ENCODE results near the gene NFATC2.
"Not testable (repeated sequence)": the region's sequence is repeated elsewhere in the genome, so short reads cannot be mapped to it uniquely, and the experiment has no call there.

The NFATC2 gene

DNA sequence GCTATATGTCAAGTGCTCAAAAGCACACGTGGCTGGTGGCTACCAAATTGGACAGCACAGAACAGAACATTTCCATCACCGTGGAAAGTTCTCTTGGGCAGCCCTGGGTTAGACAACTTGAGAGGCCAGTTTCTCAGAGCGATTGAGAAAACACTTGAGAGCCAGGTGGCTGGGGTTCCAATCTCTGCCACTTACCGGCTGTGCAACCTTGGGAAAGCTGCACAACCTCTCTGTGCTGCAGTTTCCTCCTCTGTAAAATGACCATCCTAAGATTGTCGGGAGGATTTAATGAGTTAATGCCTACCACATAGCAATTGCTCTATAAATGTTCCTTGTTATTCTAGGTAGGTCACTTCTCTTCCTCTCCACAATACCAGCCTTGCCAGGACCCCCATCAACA is 25.1 kb upstream of the NFATC2 start:
- DNase-seq = no peak

DNA sequence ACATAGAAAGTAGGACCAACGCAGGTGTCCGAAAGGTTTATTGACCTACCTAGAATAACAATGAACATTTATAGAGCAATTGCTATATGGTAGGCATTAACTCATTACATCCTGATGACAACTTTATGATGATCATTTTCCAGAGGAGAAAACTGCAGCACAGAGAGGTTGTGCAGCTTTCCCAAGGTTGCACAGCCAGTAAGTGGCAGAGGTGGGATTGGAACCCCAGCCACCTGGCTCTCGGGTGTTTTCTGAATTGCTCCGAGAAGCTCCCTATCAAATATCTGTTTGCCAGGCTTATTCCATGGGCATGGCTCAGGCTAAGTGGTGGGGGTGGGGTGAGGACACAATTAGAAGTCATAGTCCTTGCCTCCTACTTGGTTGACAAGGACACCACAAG is 24.1 kb upstream of the NFATC2 start:
- no peak for DNase-seq

DNA sequence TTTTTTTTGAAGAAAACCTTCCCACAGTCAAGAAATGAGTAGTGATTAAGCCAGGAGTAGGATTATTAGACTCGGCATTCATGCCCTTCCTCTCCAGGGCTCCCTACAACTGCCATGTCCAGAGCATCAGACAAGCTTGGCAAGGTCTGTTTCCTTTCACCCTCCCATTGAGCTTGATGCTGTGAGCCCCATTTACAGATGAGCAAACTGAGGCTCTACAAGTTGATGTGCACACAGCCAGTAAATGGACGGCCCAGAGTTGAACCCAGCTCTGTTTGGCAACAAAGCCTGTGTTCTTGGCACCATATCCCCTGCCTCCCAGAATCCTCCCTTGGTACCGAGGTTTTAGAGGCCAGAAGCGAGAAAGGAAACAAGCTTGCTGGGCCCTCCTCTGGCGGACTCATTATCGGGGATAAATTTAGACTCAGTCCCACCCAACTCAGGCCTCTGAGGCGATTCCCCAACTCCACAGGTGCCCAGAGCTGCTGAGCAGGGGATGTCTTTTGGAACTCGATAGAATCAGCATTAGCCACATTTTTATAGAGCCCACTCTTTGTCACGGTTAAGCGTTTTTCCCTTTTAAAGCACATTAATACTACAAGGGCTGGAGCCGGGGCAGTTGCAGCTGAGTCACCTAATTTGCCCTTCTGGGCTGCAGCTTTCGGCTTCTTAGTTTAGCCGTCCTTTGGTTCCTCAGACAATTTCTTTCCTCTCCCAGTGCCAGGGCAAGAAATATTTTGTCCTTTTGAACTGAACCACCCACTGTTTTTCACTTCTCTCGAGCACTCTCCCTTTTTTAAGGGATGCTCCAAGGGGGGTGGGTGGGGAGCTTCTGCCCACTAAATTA is 23.0 kb upstream of the NFATC2 start:
- DNase-seq = no peak

DNA sequence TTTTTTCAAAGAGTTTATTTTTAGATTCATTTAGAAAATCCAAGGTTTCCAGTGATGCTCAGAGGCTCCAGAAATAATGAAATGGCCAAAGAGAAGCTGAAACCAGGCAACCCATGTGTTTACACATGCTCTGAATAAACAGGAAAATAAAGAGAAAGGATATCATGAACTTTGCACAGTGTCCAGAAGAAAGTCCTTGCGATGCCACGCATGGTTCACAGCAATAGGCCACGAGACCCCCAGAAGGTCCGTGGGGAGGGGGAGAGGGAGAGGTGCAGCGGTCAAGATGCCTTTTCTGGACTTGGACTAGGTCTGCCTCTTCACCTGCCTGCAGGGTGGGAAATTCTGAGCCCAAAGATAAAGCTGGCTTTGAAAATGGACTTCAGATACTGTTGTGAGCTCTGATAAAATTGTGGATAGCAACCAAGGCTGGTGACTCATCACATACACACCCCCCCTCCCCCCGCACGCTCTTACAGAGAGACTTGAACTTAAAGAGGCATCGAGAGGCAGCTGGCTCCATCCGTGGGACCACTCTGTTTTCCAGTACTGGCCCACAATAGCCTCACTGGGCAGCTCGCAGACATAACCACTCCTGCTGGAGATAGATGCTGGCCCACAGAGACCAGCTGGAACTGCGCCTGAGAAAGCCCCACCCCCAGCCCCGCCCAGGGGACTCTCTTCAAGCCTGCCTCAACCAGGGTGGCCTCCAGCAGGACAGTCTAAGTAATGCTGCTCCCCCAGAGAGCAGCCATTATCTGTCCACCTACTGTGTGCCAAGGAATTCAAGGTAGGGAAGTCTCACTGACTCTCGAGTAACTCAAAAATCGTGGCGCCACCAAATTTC is 21.2 kb upstream of the NFATC2 start:
- peak; percentile 79 for DNase-seq

DNA sequence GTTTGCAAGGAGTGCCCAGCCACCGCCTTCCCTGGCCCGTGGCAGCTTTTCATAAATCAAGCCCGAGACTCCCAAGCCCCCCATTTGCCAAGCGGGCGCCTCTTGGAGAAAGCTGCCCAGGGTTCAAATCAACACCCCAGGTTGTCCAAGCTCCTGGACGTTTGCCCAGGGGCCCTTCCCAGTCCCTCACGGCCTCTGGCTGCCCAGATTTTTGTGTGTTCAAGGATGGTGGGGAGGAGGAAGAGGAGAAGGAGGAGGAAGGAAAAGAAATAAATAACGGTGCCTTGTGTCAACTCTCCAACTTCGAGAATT is 20.6 kb upstream of the NFATC2 start:
- DNase-seq = no peak

DNA sequence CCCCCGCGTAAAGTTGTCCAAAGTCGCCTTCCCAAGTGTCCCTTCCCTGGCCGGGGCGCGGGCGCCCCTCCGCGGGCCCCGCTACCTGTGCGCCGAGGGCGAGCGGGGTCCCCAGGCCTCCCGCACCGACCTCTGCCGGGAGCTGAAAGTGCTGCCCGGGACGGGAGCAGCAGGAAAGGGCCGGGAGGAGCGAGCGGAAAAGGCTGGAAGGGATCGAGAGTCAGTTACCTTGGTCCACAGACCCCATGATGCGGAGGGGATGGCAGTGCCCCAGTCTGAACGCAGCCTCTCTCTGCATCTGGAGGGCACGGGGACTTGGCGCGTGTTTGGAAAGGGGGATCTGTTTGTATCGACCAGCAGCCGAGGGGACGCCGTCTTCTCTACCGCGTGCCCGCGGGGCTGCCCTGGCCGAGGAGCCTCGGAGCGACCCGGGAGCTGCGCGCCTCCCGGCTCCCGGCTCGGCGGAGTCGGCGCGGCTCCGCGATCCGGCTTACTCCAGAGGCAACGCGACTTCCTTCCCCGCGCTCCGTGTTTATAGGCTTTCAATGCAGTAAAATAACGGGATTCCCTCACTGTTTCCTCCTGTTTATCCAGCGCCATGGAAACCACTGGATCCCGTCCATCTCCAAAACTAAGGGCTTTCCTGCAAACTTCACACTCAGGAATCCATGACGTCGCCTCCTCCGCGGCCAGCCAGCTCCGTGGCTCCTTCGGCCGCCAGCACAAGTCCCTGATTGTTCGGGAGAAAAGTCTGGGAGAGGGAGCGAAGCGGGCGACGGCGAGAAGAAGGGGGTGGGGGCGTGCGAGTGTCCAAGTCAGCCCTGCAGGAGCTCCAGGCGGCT is 20.0 kb upstream of the NFATC2 start:
- peak; percentile 87 for DNase-seq

DNA sequence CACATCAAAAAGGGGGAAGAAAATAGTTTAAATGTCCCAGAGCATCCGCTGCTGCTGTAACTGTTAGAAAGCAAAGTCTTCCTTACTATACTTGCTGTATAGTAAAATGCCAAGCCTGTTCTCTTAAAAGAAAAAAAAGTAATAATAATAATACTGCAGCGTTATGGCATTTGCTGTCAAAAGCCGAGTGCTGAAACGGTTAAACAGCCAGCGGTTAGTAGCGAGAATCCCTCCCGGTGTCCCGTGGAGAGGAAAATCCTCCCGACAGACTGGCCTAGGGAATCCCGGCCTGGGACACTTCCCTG is 19.5 kb upstream of the NFATC2 start:
- no peak for DNase-seq

DNA sequence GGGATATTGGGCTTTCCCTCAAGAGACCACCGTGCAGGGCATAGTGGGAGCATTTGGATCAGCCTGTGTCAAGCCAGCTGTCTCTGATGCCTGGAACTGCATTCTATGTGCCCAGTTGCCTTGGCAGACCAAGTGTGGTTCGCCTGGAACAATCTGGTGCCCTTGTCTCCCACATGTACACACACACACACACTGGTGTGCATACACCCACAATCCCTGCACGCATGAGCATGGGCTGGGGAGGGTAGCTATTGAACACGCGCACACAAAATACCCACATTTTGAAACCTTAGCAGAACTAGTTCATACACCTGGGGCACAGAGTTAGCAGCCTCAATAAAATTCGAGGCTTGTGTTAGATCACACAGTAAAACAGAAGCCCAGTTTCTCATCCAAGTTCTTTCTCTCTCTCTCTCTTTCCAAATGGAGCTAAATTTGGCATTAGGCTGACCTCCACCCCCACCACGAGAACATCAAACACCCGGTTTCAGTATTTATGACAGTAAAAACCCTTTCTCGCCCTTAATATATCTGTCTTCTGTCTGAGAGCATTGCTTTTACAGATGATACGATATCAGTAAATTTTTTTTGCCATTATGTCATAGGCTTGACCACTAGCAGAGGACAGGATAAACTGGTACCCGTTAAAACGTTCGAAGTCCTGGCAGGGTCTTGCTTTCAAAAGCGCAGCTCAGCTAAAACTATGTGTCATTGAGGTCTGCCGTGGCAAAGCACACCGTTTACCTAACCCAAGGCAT is 18.2 kb upstream of the NFATC2 start:
- no peak for DNase-seq

DNA sequence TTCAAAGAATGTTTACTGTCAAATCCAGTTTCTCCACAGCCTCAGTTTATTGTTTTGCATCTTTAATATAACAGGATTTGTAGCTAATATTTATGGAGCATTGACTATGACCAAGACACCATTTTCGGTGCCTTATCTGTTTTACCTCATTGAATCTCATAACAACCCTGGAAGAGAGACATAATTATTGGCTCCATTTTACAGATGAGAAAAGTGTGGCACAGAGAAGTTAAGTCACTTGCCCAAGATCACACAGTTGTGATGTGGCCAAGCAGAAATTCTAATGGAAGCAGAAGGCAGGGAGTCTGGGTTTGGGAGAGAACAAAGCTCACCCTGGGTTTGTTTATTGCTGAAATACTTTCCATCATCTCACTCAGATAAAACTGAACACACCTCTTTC is 17.5 kb upstream of the NFATC2 start:
- no peak for DNase-seq

DNA sequence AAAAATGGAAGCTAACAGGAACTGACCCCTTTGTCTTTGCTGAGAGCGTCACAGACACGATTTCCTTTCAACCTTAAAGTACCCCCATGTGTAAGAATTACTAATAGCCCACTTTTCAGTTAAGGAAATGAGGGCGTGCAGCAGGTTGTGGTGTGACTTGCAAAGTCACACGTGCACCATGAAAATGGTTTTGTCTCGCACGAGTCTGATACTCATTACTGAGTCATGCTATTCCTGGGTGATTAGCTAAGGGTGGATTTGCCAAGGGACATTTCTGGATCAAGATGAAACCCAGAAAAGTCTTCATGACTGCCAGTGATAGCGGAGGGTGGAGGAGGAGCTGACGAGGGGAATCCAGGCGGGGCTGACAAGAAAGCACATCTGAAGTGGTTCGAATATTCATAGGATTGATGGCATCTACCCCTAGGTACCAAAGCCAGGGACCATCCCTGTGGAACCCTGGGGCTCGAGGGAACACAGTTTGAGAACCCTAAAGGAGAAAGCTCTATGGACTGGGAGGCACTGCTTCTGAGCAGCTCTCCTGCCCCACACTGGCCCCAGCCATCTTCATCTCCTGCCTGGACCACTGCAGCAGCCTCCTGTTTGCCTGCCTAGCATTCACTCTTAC is 12.1 kb upstream of the NFATC2 start:
- DNase-seq = no peak

DNA sequence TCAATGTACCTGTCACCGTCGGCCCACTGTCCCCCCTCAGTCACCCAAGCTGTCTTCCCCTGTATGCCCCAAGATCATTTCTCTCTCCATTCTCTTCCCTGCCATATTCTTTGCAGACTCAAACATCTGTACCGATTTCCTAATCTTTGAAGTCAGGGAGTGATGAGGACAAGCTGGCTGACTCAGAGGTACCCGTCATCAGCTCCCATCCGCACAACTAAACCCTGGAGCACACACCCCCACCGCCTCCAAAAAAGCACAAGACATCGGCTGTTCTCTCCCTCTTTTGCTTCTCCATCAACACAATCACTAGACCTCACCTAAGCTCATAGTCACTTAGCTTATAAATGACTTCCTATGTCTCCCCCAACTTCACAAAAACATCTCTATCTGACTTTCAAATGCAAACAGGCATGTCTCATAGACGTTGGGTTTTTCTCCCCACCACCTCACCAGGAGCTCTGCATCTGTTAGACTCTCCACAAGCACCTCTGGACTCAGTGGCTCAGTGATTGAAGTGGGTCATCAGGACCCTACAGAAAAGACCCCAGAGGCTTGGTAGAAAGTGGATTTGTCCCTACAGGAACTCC is 11.5 kb upstream of the NFATC2 start:
- no peak for DNase-seq

DNA sequence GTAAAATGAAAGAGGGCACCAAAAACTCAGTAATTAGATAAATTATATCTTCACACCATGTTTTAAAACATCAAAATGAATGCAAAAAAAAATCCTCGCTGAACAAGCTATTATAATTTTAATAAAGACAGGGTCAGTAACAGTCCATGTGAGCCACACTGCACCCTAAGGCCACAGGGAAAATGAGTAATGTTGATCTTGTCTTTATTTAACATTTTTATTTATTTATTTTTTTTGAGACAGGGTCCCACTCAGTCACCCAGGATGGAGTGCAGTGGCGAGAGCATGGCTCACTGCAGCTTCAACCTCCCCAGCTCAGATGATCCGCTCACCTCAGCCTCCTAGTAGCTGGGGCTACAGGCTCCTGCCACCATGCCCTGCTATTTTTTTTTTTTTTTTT is 8.7 kb upstream of the NFATC2 start:
- no peak for DNase-seq

DNA sequence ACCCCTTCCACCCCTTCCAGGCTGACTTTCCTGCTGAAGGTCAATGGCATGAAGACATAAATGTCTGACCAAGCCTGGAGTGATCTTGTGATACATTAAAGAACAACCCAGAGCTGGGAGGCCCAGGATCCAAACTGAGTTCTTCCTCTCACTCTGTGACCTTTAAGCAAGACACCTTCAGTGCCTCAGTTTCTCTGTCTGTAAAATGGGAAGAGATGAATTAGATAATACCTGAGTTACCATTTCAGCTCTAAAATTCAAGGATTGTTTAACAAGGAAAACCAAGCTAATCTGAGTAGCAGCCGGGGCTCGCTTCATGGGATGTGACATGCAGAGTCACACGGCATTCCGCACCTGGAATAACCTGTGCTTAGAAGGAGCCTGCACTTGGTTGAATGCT is 7.0 kb upstream of the NFATC2 start:
- DNase-seq = no peak

DNA sequence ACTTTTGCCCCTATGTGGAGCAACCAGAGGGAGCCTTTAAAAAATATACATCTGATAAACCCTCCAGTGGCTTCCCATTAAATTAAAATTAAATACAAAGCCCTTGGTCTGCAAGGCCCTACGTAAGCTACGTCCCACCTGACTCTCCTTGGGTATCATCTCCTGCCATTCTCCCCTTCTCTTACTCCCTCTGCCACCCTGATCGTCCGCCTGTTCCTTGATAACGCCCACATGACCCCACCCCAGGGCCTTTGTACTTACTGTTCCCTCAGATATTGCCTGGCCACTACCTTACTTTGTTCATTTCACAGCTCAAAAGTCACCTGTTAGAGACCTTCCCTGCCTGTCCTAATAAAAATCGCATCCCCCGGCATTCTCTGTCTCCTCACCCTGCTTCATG is 5.4 kb upstream of the NFATC2 start:
- no peak for DNase-seq

DNA sequence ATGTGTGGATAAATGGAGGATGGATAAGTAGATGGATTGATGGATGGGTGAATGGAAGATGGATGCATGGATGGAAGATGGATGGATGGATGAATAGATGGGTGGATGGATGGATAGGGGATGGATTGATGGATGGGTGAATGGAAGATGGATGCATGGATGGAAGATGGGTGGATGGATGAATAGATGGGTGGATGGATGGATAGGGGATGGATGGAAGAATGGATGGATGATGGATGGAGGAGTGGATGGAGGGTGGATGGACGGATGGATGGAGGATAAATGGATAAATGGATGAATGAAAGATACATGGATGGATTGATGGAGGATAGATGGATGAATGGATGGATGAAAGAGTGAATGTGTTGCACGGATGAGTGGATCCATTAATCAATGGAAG is 3.0 kb upstream of the NFATC2 start:
- DNase-seq = no peak

DNA sequence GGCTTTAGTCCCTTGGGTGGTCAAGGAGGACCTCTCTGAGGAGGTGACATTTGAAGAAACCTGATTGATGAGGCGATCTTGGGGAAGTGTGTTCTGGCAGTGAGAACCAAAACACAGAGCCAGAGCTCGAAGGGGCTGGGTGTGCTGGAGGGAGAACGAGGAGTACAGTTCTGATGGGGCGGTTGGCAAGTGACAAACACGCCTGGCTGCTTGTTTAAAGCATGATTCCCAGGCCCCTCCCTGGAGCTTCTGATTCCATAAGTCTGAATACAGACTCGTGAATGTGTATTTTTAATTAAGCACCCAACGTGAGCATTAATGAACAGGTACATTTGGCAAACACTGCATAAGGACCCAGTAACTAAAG is 886 bp upstream of the NFATC2 start:
- DNase-seq = no peak

DNA sequence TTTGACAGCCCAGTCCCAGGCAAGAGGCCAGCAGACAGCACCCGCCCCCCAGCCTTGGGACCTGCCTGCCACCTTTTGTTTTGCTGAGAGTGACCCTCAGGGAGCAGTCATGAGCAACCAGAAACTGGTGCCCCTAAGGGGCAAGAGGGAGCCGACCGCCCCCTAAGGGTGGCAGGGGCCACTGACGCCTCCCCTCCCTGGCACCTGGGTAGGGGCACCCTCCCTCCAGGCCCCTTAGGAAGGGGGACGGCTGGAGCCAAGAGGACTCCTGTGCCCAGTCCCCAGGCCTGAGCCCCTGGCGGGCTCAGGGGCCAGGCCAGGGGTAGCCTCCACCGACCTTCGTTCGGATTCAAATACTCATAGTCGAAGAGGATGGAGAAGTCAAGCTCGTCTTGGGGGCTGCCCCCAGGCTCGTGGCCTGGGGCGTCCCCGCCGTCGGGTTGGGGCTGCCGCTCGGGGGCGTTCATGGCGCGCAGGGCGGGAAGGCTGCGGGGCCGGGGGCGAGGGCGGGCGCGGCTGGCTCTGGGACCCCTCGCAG is 417 bp downstream of the NFATC2 start:
- no peak for DNase-seq

DNA sequence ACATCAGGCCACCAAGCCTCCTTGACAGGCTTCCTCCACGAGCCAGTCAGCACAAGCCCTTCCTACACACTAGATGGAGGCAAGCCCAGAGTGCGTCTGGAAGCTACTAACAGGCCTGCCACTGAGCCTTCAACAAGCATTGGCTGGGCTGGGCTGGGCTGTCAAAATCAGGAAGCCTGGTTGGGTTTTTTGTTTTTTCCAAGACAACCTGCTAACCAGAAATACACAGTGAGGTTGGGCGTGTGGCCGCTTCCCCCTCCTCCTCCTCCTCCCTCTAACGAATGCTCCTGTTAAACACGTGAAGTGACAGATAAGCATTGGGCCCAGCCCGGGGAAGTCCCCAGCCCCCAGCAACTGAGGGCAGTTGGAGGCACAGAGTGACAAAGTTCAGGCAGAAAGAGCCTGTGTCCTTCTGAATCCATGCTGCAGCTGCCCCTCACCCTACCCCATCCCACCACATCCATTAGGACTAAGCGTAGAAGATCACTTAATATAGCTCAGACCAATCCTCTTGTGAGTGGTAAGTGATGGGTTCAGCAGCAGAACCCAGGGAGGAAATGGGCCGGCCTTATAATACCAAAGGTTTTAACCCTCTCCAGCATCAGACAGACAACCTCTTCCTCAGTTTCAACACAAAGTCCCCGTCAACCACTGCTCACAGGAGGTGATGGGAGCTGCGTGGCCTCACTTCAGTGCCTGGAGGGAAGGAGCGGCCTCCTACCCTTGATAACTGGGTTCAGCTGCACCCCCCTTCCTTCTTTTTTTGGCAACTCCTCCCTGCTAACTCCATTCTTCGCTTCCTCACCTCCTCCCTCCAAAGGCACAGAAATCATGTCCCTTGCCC is 1.1 kb downstream of the NFATC2 start:
- DNase-seq = no peak

DNA sequence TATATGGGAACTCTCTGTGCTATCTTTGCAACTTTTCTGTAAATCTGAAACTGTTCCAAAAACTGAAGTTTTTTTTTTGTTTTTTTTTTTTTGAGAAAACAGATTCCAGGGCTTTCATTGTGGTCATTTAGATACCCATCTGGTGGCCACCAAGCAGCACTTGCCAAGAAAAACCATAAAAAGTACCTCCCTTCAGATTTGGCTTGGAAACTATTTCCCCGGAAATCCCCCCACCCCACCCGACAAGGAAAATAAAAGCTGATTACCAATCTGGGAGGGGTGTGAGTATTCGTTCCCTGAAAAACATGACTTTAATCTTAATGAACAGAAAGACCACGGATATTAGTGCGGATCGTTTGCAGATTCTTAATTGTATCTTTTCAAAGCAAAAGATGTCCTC is 1.9 kb downstream of the NFATC2 start:
- DNase-seq = no peak

DNA sequence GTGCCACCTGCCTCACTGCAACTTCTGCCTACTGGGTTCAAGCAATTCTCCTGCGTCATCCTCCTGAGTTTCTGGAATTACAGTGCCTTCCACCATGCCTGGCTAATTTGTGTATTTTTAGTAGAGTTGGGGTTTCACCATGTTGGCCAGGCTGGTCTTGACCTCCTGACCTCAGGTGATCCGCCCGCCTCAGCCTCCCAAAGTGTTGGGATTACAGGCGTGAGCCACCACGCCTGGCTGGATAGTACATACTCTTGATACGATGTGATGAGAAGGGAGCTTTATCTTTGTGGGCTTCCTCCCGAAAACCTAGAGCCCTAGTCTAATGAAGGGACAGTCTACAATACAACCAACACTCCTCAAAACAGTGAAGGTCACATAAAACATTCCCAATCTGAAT is 2.4 kb downstream of the NFATC2 start:
- not testable (repeated sequence) for DNase-seq

All from NCI-H226 (cell line).